ENCODE measurements around the gene SMYD1. TPM values are rescaled to one million over a fixed set of nuclear protein-coding genes. Genes with fewer than 3 reads are reported as not detected.
A peak's percentile ranks its signal among the peaks of the same experiment; 100 is the strongest.
"Not testable (repeated sequence)": the region's sequence is repeated elsewhere in the genome, so short reads cannot be mapped to it uniquely, and the experiment has no call there.

SMYD1 gene
- total RNA-seq (169 TPM), polyA plus RNA-seq (ENCODE audit: insufficient read depth in 1 of 8, insufficient read length in 8 of 8, low replicate concordance in 1 of 8) (100 to 1,000 TPM; 177 to 337 (median 251) TPM)
- long read RNA-seq, donor 1, full-length matches to known transcripts = 30 of 54 reads
- long read RNA-seq, donor 1, partial matches to known transcripts = 24 of 54 reads
- long read RNA-seq, donor 1, other reads (novel, unspliced or antisense) = 0 of 54 reads
- long read RNA-seq, donor 2, full-length matches to known transcripts = 6 of 6 reads
- long read RNA-seq, donor 2, partial matches to known transcripts = 0 of 6 reads
- long read RNA-seq, donor 2, other reads (novel, unspliced or antisense) = 0 of 6 reads
- long read RNA-seq, donor 3, full-length matches to known transcripts = 92 of 176 reads
- long read RNA-seq, donor 3, partial matches to known transcripts = 84 of 176 reads
- long read RNA-seq, donor 3, other reads (novel, unspliced or antisense) = 0 of 176 reads
- long read RNA-seq, donor 4, full-length matches to known transcripts = 40 of 75 reads
- long read RNA-seq, donor 4, partial matches to known transcripts = 35 of 75 reads
- long read RNA-seq, donor 4, other reads (novel, unspliced or antisense) = 0 of 75 reads
- long read RNA-seq, donor 5, full-length matches to known transcripts = 101 of 323 reads
- long read RNA-seq, donor 5, partial matches to known transcripts = 207 of 323 reads
- long read RNA-seq, donor 5, other reads (novel, unspliced or antisense) = 15 of 323 reads
- long read RNA-seq, donor 6, full-length matches to known transcripts = 98 of 263 reads
- long read RNA-seq, donor 6, partial matches to known transcripts = 146 of 263 reads
- long read RNA-seq, donor 6, other reads (novel, unspliced or antisense) = 19 of 263 reads
- long read RNA-seq, donor 7, full-length matches to known transcripts = 52 of 125 reads
- long read RNA-seq, donor 7, partial matches to known transcripts = 73 of 125 reads
- long read RNA-seq, donor 7, other reads (novel, unspliced or antisense) = 0 of 125 reads
- long read RNA-seq, donor 8, full-length matches to known transcripts = 17 of 165 reads
- long read RNA-seq, donor 8, partial matches to known transcripts = 142 of 165 reads
- long read RNA-seq, donor 8, other reads (novel, unspliced or antisense) = 6 of 165 reads
- long read RNA-seq, donor 9, full-length matches to known transcripts = 46 of 118 reads
- long read RNA-seq, donor 9, partial matches to known transcripts = 72 of 118 reads
- long read RNA-seq, donor 9, other reads (novel, unspliced or antisense) = 0 of 118 reads
- long read RNA-seq, donor 10, full-length matches to known transcripts = 56 of 136 reads
- long read RNA-seq, donor 10, partial matches to known transcripts = 80 of 136 reads
- long read RNA-seq, donor 10, other reads (novel, unspliced or antisense) = 0 of 136 reads
- long read RNA-seq, donor 11, full-length matches to known transcripts = 39 of 138 reads
- long read RNA-seq, donor 11, partial matches to known transcripts = 99 of 138 reads
- long read RNA-seq, donor 11, other reads (novel, unspliced or antisense) = 0 of 138 reads

DNA sequence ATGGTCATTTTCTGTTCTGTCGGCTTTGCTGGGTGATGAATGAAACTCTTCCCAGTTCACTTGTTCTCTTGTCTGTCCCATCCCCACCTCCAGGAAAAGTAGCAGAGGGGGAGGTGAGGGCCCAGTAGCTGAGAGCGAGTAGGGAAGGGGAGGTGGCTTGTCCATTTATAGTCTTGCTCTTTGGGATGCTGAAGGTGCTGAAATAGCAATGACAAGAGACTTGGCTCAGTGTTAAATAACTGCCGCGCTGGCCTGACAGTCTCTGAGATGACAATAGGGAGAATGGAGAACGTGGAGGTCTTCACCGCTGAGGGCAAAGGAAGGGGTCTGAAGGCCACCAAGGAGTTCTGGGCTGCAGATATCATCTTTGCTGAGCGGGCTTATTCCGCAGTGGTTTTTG lies at the start of gene SMYD1:
Gene SMYD1 (plus strand): TSS at position 228 of the 400 bp plus-strand sequence. CDS start 40 bp downstream, at position 268.
- H3K9me3 ChIP-seq (replicated peaks; ENCODE audit: control insufficient read depth, low read depth, low read length) = no peaks in the 10 kb centered on the region
- peak; percentile 70 for DNase-seq
- H3K36me3 ChIP-seq (ENCODE audit: control insufficient read depth, insufficient read depth, low read length) = no peaks in the 10 kb centered on the region
- no peaks in the 10 kb centered on the region for H3K27me3 ChIP-seq (ENCODE audit: control insufficient read depth, insufficient read depth, low read length)
- WGBS (ENCODE audit: insufficient coverage) = 70% methylated on average over 4 of the region's 8 CpGs
- H3K4me3 ChIP-seq (ENCODE audit: low read length) = peak within 1 kb of the TSS; percentile 54
- peak within 1 kb of the TSS; percentile 97 for H3K27ac ChIP-seq (ENCODE audit: low read length)
- peaks cover 12% of the 10 kb centered on the region for H3K4me1 ChIP-seq (ENCODE audit: control insufficient read depth, insufficient read depth, low read length)

DNA sequence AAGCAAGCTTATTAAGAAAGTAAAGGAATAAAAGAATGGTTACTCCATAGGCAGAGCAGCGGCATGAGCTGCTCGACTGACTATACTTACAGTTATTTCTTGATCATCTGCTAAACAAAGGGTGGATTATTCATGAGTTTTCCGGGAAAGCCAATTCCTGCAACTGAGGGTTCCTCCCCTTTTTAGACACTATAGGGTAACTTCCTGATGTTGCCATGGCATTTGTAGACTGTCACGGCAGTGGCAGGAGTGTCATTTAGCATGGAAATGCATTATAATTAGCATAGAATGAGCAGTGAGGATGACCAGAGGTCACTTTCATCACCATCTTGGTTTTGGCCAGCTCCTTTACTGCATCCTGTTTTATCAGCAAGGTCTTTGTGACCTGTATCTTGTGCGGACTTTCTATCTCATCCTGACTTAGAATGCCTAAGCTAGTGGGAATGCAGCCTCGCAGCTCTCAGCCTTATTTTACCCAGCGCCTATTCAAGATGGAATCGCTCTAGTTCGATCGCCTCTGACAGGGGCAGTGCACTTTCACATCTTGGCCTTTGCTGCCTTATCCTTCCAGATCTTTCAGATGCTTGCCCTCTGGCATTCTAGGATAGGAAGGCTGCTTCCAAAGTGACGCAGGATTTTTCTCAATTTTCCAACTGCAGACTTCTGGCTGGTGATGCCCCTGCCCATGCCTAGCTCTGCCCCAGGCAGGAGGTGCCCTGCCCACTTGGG lies 49.4 kb upstream of the SMYD1 start:
- H3K36me3 ChIP-seq (ENCODE audit: control insufficient read depth, insufficient read depth, low read length); H3K27me3 ChIP-seq (ENCODE audit: control insufficient read depth, insufficient read depth, low read length); H3K9me3 ChIP-seq (replicated peaks; ENCODE audit: control insufficient read depth, low read depth, low read length); H3K27ac ChIP-seq (ENCODE audit: low read length); DNase-seq; H3K4me3 ChIP-seq (ENCODE audit: low read length): not testable (repeated sequence)
- WGBS (ENCODE audit: insufficient coverage) = 87% methylated on average over 8 of the region's 11 CpGs
- peaks cover 13% of the 10 kb centered on the region for H3K4me1 ChIP-seq (ENCODE audit: control insufficient read depth, insufficient read depth, low read length)

DNA sequence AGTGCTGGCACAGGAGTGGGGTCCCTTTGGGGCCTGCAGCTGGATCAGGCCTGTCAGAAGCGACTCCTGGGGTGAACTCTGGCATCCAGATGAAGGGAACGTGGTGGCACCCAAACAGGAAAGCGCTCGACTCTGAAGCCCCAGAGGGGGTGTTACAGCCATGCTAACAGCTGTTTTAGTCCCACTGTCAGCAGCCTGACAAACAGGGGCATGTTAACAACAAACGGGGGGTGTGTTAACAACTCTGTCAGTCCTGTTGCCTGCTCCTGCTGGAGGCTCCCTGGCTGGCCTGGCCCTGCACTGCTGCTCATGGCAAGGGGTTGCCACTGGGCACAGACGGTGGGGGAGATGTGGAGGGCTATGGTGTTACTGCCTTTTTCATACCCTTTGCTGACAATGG lies 48.7 kb upstream of the SMYD1 start:
- no peaks in the 10 kb centered on the region for H3K36me3 ChIP-seq (ENCODE audit: control insufficient read depth, insufficient read depth, low read length)
- DNase-seq = no peak
- H3K4me1 ChIP-seq (ENCODE audit: control insufficient read depth, insufficient read depth, low read length) = peaks cover 13% of the 10 kb centered on the region
- 75% methylated on average over 6 of the region's 6 CpGs for WGBS (ENCODE audit: insufficient coverage)
- no peaks in the 10 kb centered on the region for H3K9me3 ChIP-seq (replicated peaks; ENCODE audit: control insufficient read depth, low read depth, low read length)
- no peaks in the 10 kb centered on the region for H3K27me3 ChIP-seq (ENCODE audit: control insufficient read depth, insufficient read depth, low read length)
- no peak overlapping the region for H3K4me3 ChIP-seq (ENCODE audit: low read length)
- no peak overlapping the region for H3K27ac ChIP-seq (ENCODE audit: low read length)

DNA sequence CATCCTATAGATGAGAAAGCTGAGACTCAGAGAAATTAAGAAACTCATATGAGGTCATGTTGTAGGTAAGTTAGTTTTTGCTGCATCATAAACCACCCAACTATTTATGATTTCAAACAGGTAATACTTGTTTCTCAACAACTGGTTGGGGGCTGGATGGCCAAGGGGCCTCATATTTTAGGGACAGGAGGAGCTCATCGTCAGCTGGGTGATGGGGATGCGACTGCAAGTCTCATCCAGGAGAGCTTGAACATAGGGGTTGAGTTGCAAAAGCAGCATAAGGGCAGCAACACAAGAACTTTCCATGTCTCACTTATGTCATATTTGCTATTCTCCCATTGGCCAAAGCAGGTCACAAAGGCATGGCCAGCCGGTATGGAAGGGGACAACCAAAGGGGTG lies 47.6 kb upstream of the SMYD1 start:
- WGBS (ENCODE audit: insufficient coverage) = no CpG with 5 or more reads among the region's 3 CpGs
- no peak for DNase-seq
- Histone ChIP-seq H3K4me1 (ENCODE audit: control insufficient read depth, insufficient read depth, low read length) (peaks cover 13% of the 10 kb centered on the region), H3K27ac (ENCODE audit: low read length) (no peak overlapping the region), H3K27me3 (ENCODE audit: control insufficient read depth, insufficient read depth, low read length) (no peaks in the 10 kb centered on the region), H3K4me3 (ENCODE audit: low read length) (no peak overlapping the region), H3K9me3 (replicated peaks; ENCODE audit: control insufficient read depth, low read depth, low read length) (no peaks in the 10 kb centered on the region), H3K36me3 (ENCODE audit: control insufficient read depth, insufficient read depth, low read length) (no peaks in the 10 kb centered on the region)

DNA sequence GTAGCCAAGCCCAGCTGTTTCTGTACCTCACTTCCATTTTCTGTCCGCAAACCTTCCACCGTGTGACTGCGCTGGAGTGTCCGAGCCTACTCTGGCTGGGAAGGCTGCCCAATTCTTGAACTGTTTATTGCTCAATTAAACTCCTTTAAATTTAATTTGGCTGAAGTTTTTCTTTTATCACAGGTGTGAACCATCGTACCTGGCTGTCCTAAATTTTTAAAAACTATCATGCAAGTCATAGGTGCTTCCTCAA lies 45.0 kb upstream of the SMYD1 start:
- no peak overlapping the region for H3K4me3 ChIP-seq (ENCODE audit: low read length)
- H3K27ac ChIP-seq (ENCODE audit: low read length) = no peak overlapping the region
- H3K36me3 ChIP-seq (ENCODE audit: control insufficient read depth, insufficient read depth, low read length) = peaks cover 4% of the 10 kb centered on the region
- no peaks in the 10 kb centered on the region for H3K27me3 ChIP-seq (ENCODE audit: control insufficient read depth, insufficient read depth, low read length)
- peaks cover 8% of the 10 kb centered on the region for H3K4me1 ChIP-seq (ENCODE audit: control insufficient read depth, insufficient read depth, low read length)
- no peak for DNase-seq
- no CpG with 5 or more reads among the region's 5 CpGs for WGBS (ENCODE audit: insufficient coverage)
- no peaks in the 10 kb centered on the region for H3K9me3 ChIP-seq (replicated peaks; ENCODE audit: control insufficient read depth, low read depth, low read length)

DNA sequence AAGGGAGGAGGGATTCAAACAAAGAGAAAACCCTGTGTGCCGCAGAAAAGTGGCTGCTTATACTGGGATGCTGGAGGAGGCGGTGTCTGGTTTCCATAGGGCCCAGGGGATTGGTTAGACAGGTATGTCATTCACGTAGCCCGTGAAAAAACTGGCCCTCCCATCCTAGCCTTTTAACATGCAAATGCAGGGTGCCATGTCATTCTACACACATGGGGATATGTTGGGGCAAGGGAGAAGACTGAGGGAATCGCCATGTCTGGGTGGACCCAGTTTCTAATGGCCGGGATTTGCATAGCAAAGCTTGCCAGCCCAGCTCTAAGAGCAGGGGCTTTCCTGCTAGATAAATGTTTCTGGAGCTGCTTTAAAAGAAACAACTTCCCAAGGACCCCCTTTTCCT lies 43.1 kb upstream of the SMYD1 start:
- H3K4me3 ChIP-seq (ENCODE audit: low read length) = no peak overlapping the region
- DNase-seq = no peak
- WGBS (ENCODE audit: insufficient coverage) = 67% methylated on average over 1 of the region's 6 CpGs
- H3K4me1 ChIP-seq (ENCODE audit: control insufficient read depth, insufficient read depth, low read length) = no peaks in the 10 kb centered on the region
- no peaks in the 10 kb centered on the region for H3K9me3 ChIP-seq (replicated peaks; ENCODE audit: control insufficient read depth, low read depth, low read length)
- H3K27ac ChIP-seq (ENCODE audit: low read length) = no peak overlapping the region
- peaks cover 13% of the 10 kb centered on the region for H3K36me3 ChIP-seq (ENCODE audit: control insufficient read depth, insufficient read depth, low read length)
- no peaks in the 10 kb centered on the region for H3K27me3 ChIP-seq (ENCODE audit: control insufficient read depth, insufficient read depth, low read length)

DNA sequence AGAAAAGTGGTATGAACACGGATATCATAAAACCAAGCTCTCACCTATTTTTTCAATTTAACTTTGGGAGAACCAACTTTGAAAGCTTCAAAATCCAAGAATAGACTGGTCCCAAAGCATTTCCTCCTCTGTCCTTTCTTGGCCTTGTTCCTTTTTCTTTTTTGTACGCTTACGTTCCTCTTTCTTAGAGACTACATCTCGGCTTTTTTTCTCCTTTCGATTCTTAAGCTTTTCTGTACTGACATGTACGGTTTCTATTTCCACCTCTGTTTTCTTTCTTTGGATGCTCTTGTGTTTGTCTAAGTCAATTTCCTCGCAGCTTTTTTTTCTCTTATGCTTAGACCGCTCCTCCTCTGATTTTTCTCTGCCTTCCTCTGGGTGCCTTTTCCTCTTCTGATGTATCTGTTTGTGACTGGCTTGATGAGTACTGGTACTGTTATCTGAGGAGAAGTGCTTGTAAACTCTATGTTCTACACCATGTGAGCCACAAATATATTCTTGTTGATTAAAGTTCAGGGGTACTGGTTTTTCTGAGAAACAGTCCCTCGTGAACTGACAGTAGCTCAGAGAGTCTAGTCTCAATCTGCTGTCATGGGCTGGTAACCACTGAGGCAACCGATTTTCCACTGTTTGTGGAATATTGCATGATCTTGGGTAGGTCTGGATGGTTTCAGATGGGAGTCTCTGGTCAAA lies 39.8 kb upstream of the SMYD1 start:
- no peaks in the 10 kb centered on the region for H3K9me3 ChIP-seq (replicated peaks; ENCODE audit: control insufficient read depth, low read depth, low read length)
- H3K27ac ChIP-seq (ENCODE audit: low read length) = no peak overlapping the region
- H3K4me1 ChIP-seq (ENCODE audit: control insufficient read depth, insufficient read depth, low read length) = no peaks in the 10 kb centered on the region
- H3K27me3 ChIP-seq (ENCODE audit: control insufficient read depth, insufficient read depth, low read length) = no peaks in the 10 kb centered on the region
- peak; percentile 27 for DNase-seq
- no peak overlapping the region for H3K4me3 ChIP-seq (ENCODE audit: low read length)
- WGBS (ENCODE audit: insufficient coverage) = 90% methylated on average over 2 of the region's 10 CpGs
- H3K36me3 ChIP-seq (ENCODE audit: control insufficient read depth, insufficient read depth, low read length) = peaks cover 17% of the 10 kb centered on the region

DNA sequence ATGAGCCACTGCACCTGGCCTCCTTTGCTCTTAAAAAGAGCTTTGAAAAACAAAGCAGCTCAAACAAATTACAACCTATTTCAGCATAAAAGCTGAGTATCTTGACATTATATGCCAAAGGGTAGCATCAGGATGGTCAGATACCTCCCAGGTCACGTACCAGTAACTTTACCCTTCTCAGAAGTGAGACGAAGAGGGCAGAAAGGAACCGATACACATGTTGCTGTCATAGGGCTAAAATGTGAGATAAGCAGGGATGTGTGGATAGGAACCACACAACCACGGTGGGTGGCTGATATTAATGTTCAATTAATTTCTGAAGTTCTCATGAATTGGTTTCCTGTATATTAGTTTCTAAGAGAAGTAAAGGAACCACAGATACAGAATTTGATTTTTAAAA lies 38.7 kb upstream of the SMYD1 start:
- no peak overlapping the region for H3K4me3 ChIP-seq (ENCODE audit: low read length)
- H3K27me3 ChIP-seq (ENCODE audit: control insufficient read depth, insufficient read depth, low read length) = no peaks in the 10 kb centered on the region
- H3K4me1 ChIP-seq (ENCODE audit: control insufficient read depth, insufficient read depth, low read length) = no peaks in the 10 kb centered on the region
- H3K27ac ChIP-seq (ENCODE audit: low read length) = no peak overlapping the region
- H3K36me3 ChIP-seq (ENCODE audit: control insufficient read depth, insufficient read depth, low read length) = peaks cover 19% of the 10 kb centered on the region
- H3K9me3 ChIP-seq (replicated peaks; ENCODE audit: control insufficient read depth, low read depth, low read length) = no peaks in the 10 kb centered on the region
- 100% methylated on average over 3 of the region's 4 CpGs for WGBS (ENCODE audit: insufficient coverage)
- no peak for DNase-seq
